Stimulated activated CD4-positive, alpha-beta T cell treated with anti-CD3 and anti-CD28 coated beads, Interleukin-1b, Interleukin-23, amount 100 ng/mL, for 48 hours (primary cell): Measurements from ENCODE around the gene SDF2L1.
"Not testable (repeated sequence)": the region's sequence is repeated elsewhere in the genome, so short reads cannot be mapped to it uniquely, and the experiment has no call there.

Experiments used
- DNase-seq: peaks from one replicate; pipeline ENCODE4 v3.0.0-alpha.2; 2020

The SDF2L1 gene

DNA sequence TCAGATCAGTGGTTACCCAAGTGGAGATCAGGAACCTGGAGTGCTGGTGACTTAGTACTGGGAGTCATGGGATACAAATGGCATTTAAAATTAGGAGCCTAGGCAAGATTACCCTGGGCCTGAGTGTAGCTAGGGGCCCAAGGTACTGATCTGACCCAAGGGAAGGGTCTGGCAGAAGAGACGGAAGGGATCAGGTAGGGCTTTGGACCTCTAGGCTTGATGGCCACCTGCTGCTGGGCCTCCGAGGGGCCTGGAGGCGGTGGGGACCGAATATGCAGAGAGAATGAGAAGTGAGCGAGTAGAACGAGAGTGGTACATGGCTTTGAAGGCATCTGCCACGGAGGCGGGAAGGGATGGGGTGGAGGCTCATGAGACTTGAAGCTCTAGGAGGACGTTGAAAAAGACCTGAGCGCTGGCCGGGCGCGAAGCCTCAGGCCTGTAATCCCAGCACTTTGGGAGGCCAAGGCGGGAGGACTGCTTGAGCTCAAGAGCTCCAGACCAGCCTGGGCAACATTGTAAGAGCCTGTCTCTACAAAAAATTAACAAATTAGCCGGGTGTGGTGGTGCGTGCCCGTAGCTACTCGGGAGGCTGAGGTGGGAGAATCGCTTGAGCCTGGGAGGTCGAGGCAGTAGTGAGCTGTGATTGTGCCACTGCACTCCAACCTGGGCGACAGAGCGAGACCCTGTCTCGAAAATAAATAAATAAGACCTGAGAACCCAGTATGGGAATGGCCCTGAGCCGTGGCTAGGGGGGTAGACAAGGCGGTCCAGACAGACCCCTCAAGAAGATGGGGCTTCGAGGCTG lies 23.1 kb downstream of the SDF2L1 start:
- no peak for DNase-seq

DNA sequence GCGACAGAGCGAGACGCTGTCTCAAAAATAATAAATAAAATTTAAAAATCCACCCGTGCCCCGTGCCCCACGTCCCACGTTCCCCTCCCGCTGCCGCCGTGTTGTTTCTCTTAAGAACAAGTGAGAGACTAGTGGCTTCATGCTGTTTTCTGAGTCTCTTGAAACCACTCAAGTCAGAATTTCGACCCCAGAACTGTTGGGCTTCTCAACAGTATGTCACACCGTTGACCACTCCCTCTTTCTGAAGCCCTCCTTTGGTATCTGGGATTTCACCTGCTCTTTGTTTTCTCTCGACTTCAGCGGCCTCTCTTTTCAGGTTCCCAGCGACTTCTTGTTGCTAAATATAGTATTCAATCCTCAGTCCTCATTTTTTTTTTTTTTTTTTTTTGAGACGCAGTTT lies 24.7 kb downstream of the SDF2L1 start:
- no peak for DNase-seq

DNA sequence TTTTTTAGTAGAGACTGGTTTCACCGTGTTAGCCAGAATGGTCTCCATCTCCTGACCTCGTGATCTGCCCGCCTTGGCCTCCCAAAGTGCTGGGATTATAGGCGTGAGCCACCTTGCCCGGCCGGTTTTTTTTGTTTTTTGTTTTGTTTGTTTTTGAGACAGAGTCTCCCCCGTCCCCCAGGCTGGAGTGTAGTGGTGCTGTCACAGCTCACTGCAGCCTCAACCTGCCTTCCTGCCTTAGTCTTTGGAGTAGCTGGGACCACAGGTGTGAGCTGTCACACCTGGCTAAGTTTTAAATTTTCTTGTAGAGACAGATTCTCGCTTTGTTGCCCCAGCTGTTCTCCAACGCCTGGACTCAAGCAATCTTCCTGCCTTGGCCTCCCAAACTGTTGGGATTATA lies 26.9 kb downstream of the SDF2L1 start:
- DNase-seq = no peak

DNA sequence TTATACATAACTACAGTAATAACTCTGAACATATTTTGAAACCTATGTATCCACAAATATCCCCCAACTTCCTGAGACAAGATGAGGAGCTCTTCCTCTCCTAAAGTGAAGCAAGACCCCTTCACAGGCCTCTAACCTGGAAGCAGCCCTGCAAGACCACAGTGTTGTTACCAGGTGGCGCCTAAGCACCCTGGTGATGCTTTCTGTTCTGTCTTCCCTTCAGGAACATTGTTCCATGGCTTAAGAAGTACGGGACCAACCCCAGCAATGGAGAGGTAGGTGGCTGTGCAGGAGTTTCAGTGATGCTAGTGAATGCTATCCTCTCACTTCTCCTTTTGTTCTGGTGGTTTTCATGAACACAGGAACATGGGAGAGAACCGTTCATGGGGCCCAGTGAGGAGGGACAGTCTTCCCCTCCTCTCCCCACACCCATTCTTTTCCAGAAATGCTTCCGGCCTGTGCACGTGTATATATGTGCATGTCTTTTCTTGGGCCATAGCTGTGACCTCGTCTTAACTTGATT lies 30.1 kb downstream of the SDF2L1 start:
- DNase-seq = no peak

DNA sequence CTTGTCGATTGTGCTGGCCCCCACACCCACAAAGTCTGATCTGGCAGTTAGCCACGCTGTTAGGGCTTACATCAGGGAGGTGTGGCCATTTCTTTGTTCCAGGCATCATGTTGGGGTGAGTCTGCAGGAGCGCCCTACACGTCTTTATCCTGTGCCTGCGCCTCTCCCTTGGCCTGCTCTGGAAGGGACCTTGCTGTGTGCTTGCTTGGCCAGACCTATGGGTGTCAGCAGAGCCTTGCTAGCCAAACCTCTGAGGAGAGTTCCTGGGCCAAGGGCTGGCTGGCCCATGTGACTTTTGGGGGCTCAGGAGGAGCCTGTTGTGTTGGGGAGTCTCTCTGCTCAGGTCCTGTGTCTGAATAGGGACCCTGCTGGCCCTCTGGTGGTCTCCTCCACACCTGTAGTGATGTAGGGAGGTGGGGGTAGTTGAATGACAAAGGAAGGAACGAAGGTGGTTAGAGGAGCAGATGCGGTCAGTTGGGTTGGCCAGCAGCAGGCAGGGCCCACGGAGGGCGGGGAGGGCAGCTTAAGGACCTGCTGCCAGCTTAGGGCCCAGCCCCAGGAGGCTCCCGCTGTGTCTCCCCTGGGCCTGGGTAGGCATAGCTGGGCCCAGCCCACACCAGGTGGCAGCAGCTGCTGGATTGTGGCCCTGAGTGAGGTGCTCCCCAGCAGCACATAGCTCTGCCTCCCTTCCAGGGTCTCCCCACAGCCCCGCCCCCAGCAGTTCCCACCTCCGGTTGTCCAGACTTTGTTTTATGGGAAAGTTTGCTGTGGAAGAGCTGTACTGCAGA lies 31.6 kb downstream of the SDF2L1 start:
- DNase-seq = no peak

DNA sequence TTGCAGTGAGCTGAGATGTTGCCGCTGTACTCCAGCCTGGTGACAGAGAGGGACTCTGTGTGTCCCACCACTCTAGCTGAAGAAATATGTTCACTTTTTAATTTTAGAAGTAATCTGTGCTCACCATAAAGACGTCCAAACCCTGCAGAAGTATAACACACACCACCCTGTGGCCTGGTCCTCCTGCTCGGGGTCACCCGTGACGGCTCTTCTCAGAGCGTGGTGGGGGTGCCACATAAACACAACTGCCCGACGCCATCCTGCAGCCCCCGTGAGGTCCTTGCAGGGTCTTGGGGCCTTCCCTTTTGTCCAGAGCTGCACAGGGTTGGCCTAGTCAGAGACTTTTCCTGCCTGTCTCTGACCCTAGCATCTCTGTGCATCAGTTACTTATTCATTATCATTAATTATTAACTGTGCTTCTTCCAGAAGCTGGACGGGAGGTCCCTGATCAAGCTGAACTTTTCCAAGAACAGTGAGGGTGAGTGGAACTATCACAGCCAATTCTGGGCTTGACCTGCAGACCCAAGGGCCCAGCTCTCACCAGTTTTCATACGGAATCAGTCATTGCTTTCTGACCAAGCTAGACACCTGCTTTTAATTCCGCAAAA lies 32.6 kb downstream of the SDF2L1 start:
- DNase-seq = no peak

DNA sequence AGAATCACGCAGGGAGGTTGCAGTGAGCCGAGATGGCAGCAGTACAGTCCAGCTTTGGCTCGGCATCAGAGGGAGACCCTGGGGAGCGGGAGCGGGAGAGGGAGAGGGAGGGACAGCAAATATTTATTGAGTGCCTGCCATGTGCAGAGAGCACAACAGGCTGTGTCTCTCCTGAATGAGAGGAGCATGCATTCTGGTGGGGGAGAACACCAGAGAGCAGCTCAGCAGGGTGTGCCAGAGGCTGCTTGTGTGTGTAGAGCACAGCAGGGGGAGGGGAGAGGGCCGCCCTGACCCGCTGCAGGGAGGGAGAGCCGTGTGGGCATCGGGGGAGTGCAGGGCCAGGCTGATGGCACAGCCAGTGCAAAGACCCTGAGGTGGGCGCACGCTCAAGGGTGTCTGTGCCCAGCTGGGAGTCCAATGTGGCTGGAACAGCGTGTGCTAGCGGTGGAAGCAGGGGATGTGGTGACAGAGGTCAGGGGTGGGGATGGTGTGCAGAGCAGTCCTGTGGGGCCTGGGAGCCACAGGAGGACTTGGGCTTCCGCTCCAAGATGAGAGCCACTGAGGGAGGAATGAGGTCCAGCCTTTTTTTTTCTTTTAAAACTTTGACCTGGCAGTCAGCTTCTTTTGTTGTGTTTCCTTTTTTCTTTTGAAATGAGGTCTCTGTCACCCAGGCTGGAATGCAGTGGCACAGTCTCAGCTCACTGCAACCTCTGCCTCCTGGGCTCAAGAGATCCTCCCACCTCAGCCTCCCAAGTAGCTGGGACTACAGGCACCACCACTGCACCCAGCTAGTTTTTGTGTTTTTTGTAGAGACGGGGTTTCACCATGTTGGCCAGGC lies 35.7 kb downstream of the SDF2L1 start:
- DNase-seq = no peak

DNA sequence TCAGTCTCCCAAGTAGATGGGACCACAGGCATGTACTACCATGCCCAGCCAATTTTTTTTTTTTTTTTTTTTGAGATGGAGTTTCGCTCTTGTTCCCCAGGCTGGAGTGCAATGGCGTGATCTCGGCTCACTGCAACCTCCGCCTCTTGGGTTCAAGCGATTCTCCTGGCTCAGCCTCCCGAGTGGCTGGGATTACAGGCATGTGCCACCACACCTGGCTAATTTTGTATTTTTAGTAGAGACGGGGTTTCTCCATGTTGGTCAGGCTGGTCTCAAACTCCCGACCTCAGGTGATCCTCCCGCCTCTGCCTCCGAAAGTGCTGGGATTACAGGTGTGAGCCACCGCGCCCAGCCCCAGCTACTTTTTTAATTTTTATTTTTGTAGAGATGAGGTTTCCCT lies 36.7 kb downstream of the SDF2L1 start:
- DNase-seq = not testable (repeated sequence)

DNA sequence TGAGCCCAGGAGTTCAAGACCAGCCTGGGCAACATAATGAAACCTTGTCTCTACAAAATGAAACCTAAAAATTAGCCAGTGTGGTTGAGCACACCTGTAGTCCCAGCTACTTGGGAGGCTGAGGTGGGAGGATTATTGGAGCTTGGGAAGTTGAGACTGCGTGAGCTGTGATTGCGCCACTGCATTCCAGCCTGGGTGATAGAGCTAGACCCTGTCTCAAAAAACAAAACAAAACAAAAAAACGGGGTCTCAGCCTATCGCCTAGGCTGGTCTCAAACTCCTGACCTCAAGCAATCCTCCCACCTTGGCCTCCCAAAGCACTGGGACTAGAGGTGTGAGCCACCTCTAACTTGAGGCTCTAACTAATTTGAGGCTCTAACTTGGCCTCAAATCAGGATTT lies 37.3 kb downstream of the SDF2L1 start:
- no peak for DNase-seq

DNA sequence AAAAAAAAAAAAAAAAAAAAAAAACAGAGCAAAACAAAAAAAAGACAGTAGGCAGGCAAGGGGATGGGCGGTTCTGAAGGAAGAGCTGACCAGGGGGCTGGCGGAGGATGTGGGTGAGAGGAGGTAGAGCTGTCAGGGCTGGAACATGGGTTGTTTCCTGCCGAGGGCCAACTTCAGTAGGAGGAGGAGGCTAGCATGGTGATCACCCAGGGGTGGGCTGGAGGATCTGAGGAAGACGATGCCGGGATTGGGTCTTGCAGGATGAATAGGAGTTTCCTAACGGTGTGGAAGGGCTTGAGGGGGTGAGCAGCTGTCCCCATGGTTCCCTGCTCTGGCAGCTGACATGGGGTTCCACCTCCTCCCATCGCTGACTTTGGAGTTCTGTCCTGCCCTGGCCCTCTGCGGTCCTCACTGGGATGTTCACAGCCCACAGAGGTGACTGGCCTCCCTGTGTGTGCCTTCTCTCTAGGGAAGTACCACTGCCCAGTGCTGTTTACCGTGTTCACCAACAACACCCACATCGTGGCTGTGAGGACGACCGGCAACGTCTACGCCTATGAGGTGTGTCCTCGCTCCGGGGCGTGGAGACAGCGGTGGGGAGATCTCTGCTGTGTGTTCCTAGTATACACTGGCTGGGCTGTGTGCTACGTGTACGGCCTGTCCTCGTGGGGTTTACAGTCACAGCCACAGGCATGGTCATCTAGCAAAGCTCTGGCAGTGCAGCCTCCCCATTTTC lies 38.9 kb downstream of the SDF2L1 start:
- no peak for DNase-seq

DNA sequence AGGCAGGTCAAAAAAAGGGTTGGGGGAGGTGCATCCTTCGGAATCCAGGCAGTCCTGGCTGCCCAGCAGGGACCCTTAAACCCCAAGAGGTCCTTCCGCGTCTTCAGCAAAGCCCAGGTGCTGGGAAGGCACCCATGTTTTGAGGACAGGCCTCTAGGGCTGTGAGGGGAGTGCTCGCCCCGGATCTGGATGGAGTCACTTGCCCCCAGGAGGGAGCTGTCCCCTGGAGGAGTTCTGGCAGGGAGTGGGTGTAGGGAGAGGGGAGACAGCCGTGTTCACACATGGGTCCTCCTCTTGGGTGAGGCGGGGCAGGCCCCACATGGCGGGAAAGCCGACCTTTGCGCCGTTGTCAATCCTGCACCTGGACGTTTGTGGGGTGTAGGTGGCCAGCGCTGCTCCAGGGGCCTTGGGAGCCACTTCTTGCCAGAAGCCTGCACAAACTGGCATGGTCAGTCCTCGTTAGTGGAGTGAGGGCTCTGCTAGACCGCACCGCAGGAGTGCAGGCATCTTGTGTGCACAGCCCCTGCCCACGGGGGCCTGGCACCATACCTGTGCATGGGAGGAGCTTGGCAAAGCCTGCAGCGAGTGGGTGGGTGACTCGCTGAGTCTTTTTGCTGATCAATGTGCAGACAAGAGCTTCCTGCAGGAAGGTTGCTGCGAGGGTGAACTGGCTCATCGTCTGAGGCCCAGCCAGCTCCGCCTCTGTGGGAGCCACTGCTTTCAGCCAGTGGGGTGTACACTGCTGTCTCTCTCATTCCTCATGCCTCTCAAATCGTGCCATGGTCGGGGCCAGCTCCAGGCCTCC lies 39.7 kb downstream of the SDF2L1 start:
- DNase-seq = no peak

DNA sequence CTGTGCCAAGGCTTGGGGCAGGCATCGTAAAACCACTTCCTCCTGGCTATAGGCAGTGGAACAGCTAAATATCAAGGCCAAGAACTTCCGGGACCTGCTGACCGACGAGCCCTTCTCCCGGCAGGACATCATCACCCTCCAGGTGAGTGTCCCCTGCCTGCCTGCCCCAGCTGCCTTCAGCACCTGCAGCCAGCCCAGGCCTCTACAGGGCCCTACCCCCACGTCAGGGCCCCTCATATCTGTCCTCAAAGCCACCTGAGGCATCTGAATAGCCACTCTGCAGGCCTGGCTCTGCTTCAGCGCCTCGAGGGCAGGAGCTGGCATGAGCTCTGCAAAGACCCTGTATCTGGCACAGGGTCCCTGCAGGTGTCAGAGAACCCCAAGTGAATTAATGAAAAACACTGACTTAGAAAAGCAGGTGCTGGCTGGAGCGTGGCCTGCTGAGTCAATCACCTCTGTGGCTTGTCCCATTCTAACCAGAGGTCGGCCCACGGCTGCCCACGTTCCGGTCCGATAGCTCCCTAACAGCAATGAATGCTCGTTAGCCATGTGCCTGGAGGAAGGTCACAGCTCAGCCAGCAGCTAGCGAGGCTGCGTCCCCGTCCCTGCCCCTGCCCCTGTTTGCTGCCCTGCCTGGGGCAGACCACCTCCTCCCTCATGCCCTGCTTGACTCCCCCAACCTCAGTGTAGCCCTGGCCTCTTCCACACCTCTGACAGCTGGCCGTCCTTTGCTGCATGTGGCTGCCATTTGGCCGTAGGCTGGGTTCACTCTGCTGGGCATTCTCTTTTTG lies 40.5 kb downstream of the SDF2L1 start:
- DNase-seq = no peak

DNA sequence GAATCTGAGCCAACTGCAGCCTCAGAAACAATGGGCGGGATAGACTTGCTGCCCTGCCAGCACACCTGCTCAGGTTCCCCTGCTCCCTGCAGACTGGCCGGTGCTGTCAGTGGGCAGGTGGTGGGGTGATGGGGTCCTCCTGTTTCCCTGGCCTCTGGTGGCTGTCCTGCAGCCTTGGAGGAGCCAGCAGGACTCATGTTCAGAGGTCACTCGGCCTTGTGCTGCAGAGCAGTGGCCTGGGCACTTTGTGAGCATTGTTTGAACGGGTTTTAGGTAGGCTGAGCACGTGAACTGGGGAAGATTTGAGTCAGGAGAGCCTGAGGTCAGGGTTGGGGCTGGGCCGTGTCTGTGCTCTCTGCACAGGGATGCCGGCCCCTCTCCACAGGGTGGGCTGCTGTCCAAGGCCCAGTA lies 41.3 kb downstream of the SDF2L1 start:
- DNase-seq = no peak

DNA sequence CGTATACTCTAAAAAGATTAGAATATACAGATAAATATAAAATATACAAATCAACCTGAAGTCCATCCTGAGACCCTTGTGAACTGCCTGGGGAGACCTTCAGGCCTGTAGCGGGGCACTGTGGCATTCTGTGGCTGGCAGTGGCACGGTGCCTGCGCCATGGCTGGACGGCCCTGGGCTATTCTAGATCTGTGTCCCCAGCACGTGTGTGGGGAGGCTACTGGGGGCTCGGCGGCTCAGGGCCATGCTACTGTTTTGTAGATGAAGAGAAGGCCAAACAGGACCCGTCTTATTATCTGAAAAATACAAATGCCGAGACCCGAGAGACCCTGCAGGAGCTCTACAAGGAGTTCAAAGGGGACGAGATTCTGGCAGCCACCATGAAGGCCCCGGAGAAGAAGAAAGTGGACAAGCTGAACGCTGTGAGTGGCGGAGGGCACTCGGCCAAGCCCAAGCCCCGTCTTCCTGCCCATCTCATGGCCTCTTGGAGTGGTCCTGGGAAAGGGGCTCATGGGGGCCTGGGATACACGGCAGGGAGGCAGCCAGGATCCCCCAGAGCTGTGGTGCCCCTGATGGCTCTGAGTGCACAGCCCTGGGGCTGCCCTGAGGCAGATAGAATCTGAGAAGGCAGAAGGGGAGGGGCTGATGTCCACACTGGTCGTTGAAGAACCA lies 42.5 kb downstream of the SDF2L1 start:
- DNase-seq = no peak

DNA sequence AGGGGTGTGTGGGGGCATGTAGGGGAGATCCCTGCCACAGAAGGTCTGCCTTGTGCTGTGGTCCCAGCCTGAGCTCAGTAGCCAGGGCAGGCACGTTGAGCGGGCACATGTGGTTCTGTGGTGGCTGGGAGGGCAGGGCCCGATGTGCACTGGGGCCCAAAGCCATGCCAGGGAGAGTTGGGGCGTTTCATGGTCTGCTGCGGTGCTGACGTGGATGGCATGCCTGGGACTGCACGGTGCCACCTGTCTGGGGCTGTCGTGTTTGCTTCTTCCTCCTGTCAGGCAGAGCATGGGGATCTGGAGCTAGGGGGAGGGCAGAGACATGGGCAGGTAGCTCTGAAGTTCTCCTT lies 43.0 kb downstream of the SDF2L1 start:
- no peak for DNase-seq

DNA sequence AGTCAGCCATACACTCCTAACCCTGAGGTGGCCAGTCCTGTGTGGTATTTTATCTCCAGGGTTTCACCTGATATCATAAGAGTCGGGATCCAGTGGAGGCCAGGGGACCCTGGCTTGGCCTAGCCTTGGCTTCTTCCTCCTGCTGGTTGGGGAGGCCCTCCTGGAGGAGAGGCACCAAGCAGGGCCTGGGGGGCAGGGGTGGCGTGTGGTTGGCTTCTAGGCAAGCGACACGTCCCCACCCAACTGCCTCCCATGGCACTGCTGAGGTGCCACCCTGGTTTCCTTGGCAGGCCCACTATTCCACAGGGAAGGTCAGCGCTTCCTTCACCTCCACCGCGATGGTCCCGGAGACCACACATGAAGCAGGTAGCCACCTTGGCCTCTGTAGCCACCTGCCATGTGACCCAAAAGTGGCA lies 44.1 kb downstream of the SDF2L1 start:
- DNase-seq = no peak

DNA sequence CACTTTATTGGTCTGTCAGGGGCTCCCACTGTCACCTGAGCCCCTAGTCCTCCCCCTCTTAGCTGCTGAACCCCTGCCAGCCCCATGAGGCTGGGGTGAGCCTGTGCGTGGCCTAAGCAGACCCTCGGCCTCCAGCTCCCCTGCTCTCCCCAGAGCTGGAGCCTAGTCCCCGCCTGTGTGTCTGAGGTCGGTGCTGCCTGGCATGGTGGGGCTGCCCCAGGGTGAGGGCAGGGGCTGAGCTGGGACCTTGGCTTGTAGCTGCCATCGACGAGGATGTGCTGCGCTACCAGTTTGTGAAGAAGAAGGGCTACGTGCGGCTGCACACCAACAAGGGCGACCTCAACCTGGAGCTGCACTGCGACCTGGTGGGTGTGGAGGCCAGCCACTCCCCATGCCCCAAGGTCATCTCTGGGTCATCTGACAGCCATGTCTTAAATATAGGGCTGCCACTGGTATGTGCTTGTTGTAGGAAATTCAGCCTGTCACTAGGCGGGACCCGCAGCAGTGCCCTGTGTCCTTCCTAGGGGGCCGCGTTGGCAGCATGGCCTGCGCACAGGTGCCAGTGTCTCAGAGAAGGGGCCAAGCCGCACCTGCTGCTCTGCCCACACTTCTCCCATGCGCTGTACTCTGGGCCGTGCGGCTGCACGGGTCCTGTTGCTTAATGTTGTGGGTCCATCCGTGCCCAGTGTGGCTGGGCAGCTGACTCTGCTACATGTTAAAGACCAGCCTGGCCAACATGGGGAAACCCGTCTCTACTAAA lies 44.7 kb downstream of the SDF2L1 start:
- DNase-seq = no peak

DNA sequence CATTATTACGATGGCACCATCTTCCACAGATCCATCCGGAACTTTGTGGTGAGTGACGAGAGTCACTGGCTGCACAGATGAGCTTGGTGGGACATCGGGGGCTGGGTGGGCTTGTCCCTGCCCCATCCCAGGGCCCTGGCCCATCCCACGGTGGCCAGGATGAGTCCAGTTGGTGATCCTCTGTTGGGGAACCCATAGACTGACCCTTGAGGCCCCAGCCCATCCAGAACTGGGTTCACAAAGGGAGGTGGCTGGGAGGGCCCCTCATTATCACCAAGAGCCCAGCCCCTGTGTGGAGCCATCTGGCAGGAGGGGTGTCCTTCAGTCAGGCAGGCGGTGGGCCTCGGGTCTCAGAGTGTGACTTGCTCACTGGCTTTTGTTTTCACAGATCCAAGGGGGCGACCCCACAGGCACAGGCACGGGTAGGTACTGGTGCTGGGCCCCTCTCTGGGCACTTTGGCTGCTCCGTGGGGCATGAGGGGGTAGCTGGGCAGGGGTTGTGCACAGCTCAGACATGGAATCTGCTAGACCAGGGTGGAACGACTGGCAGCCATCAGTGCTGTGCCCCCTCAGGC lies 45.7 kb downstream of the SDF2L1 start:
- DNase-seq = no peak

DNA sequence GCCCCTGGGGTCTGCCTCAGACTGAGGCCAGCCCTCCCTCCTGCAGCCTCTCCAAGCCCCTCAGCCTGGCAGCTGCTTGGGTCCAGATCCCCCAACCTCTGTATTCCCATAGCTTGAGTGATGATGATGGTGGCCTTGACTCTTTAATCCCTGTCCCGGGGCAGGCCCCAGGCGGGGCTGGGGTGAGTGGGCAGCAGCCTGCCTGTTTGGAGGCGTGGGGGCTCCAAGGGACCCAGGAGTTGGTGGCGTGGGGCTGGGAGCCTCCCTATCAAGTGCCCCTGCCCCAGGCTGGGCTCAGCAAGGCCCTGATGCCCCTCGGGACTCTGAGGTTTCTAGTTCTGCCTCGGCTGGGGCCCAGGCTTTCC lies 46.2 kb downstream of the SDF2L1 start:
- no peak for DNase-seq
